Gastroesophageal sphincter (tissue), 3 donors: Measurements from ENCODE around the gene PARVG.
"Not testable (repeated sequence)": the region's sequence is repeated elsewhere in the genome, so short reads cannot be mapped to it uniquely, and the experiment has no call there.

Source experiments
- CTCF ChIP-seq, 4 experiments: fragments of 200-600 bp in 2 of 4; fragments of 450-650 bp in 2 of 4; sonication (generic) in 1 of 4; IDR thresholded peaks; one replicate each; pipeline ENCODE4 v1.5.1; 2017 to 2019; ENCODE audit warnings: antibody characterized with exemption in 4 of 4, mild to moderate bottlenecking in 2 of 4, moderate library complexity in 2 of 4
- EP300 ChIP-seq: sonication (generic); formaldehyde crosslinking; IDR thresholded peaks from one replicate; pipeline ENCODE4 v1.6.1; 2017; ENCODE audit warnings: antibody characterized with exemption, mild to moderate bottlenecking
- POLR2AphosphoS5 ChIP-seq: sonication (generic); formaldehyde crosslinking; IDR thresholded peaks from one replicate; pipeline ENCODE4 v1.6.1; 2017; ENCODE audit warnings: antibody characterized with exemption

- not testable (repeated sequence) for TF ChIP-seq CTCF (IDR thresholded peaks at IDR 0.05); POLR2AphosphoS5; EP300
These were observed 60.4 kb downstream of the PARVG start for GRCh38 chr22:44241121-44241520.
